Smooth muscle cell (in vitro differentiated cells): ENCODE measurements around the gene DOCK1. TPM values are rescaled to one million over a fixed set of nuclear protein-coding genes. Genes with fewer than 3 reads are reported as not detected.

Source experiments
- DNase-seq: peaks from one replicate; lab custom pipeline; 2025; ENCODE audit not compliant: unreplicated experiment; lab: John Stamatoyannopoulos, UW
- H2AFZ ChIP-seq: fragments of 200-600 bp; sonication (generic); 2 replicates; pipeline ENCODE4 v1.6.0; 2016; ENCODE audit warnings: antibody characterized with exemption, low read depth, mild to moderate bottlenecking
- H3F3A ChIP-seq: fragments of 200-600 bp; sonication (generic); 2 replicates; pipeline ENCODE4 v1.6.0; 2017; ENCODE audit warnings: antibody characterized with exemption, low read depth
- H3K27ac ChIP-seq: fragments of 200-600 bp; sonication (generic); 2 replicates; pipeline ENCODE4 v1.5.1; 2016; ENCODE audit warnings: low read depth, mild to moderate bottlenecking
- H3K27me3 ChIP-seq: fragments of 200-600 bp; sonication (generic); 2 replicates; pipeline ENCODE4 v1.6.1; 2016; ENCODE audit warnings: low read depth, mild to moderate bottlenecking
- H3K36me3 ChIP-seq: fragments of 200-600 bp; sonication (generic); 2 replicates; pipeline ENCODE4 v1.5.1; 2016; ENCODE audit warnings: low read depth
- H3K4me1 ChIP-seq: fragments of 200-600 bp; sonication (generic); 2 replicates; pipeline ENCODE4 v1.5.1; 2016; ENCODE audit warnings: low read depth
- H3K4me2 ChIP-seq: fragments of 200-600 bp; sonication (generic); 2 replicates; pipeline ENCODE4 v1.6.0; 2016; ENCODE audit warnings: mild to moderate bottlenecking
- H3K4me3 ChIP-seq: fragments of 200-600 bp; sonication (generic); 2 replicates; pipeline ENCODE4 v1.5.1; 2016; ENCODE audit warnings: mild to moderate bottlenecking
- H3K79me2 ChIP-seq: fragments of 200-600 bp; sonication (generic); 2 replicates; pipeline ENCODE4 v1.6.0; 2016; ENCODE audit warnings: low read depth, mild to moderate bottlenecking
- H3K9ac ChIP-seq: fragments of 200-600 bp; sonication (generic); 2 replicates; pipeline ENCODE4 v1.6.0; 2016; ENCODE audit warnings: low read depth
- H3K9me3 ChIP-seq: fragments of 200-600 bp; sonication (generic); replicated peaks from 2 replicates; pipeline ENCODE4 v1.5.1; 2016; ENCODE audit warnings: low read depth
- H4K20me1 ChIP-seq: fragments of 200-600 bp; sonication (generic); 2 replicates; pipeline ENCODE4 v1.6.0; 2016; ENCODE audit warnings: low read depth
- WGBS: methylation state at CpG from one replicate; pipeline ENCODE4 v1.1.7; 2016; ENCODE audit warnings: low lambda C conversion rate; 5-methylcytosine and 5-hydroxymethylcytosine counted together
- polyA plus RNA-seq: library from polyadenylated mRNA; unstranded; fragments of >200 nt; fragmentation: Nextera tagmentation; extraction: Ambion mirVana; gene quantifications from 2 replicates; pipeline ENCODE4 v1.2.1, GENCODE V29; 2016
- total RNA-seq: library from RNA; depleted of rRNA; stranded (reverse); fragments of >200 nt; gene quantifications from 2 replicates; pipeline ENCODE4 v1.2.3, GENCODE V29; 2014
- TF ChIP-seq, protein P1 (sequence below): fragments of 200-600 bp; sonication (generic); IDR thresholded peaks from 2 replicates; pipeline ENCODE4 v1.5.1; 2017; ENCODE audit warnings: borderline replicate concordance, mild to moderate bottlenecking, antibody characterized with exemption; ENCODE audit not compliant: insufficient read depth, poor library complexity, severe bottlenecking

The DOCK1 gene
- total and polyA plus RNA-seq, 2 experiments from 2014 or later, result 18.4 to 37.1 TPM

DNA sequence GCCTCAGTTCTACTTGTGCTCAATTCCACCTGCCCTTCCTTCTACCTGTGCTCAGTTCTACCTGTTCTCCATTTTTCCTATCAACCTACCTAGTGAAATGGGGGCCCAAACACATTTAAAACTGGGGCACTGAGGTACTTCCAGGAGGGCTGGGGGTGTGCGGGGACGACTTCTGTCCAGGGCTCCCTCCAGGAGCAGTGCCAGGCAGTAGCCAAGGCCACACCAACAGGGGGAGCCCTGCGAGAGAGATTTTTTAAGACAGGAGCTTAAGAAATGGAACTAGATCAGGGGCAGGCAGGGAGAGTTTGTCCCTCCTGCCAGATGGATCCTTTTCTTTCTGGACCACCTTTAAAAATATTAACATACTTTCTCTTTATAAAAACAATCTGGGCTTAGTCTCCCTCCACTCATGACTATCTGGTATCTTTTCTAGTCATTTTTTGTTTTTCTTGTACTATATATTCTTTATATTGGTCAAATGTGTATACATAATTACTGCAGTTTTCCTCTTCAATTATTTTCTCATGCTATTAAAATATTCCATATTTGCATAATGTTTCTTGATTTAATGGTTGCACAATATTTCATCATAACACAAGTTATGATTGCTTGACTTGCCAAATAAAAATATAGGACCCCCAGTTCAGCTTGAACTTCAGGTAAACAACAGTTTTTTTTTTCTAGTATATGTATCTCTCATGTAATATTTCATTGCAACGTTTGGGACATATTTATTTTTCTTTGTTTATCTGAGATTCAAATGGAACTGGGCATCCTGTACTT, 338.5 kb downstream of the DOCK1 start:
- Histone ChIP-seq H3K9me3 (no peaks in the 10 kb centered on the region), H3F3A (no peaks in the 10 kb centered on the region), H3K4me2 (no peak overlapping the region), H3K4me3 (no peak overlapping the region), H3K27me3 (no peaks in the 10 kb centered on the region), H3K27ac (no peak overlapping the region), H4K20me1 (peaks cover 17% of the 10 kb centered on the region), H3K4me1 (no peaks in the 10 kb centered on the region), H3K79me2 (no peaks in the 10 kb centered on the region), H3K9ac (no peak overlapping the region), H3K36me3 (no peaks in the 10 kb centered on the region), H2AFZ (no peak overlapping the region)
- TF ChIP-seq, protein P1, sequence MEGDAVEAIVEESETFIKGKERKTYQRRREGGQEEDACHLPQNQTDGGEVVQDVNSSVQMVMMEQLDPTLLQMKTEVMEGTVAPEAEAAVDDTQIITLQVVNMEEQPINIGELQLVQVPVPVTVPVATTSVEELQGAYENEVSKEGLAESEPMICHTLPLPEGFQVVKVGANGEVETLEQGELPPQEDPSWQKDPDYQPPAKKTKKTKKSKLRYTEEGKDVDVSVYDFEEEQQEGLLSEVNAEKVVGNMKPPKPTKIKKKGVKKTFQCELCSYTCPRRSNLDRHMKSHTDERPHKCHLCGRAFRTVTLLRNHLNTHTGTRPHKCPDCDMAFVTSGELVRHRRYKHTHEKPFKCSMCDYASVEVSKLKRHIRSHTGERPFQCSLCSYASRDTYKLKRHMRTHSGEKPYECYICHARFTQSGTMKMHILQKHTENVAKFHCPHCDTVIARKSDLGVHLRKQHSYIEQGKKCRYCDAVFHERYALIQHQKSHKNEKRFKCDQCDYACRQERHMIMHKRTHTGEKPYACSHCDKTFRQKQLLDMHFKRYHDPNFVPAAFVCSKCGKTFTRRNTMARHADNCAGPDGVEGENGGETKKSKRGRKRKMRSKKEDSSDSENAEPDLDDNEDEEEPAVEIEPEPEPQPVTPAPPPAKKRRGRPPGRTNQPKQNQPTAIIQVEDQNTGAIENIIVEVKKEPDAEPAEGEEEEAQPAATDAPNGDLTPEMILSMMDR, result peak; percentile 44
- no peak for DNase-seq
- WGBS, result 44% methylated on average over 4 of the region's 4 CpGs

DNA sequence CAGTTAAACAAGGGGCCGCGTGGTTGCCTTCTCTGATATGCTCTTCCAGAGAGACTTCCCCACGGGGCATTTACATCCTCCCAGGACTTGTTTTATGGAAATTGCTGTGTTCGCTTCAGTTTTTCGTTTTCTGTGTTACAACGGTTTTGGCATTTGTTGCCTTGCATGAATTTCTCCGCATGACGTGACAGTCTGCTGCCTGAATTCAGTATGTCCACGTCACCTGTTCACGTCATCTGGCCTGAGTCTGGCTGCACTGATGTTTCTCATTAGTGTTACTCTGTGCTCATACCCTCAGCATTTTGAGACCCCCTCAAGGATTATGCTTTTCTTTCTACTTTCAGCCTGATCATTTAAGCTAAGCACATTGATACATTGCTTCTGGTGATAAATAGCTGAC, 340.2 kb downstream of the DOCK1 start:
- DNase-seq, result no peak
- 86% methylated on average over 10 of the region's 10 CpGs for WGBS
- Histone ChIP-seq H4K20me1 (peaks cover 17% of the 10 kb centered on the region), H3K4me3 (no peak overlapping the region), H3F3A (no peaks in the 10 kb centered on the region), H3K9ac (no peak overlapping the region), H3K9me3 (no peaks in the 10 kb centered on the region), H3K4me2 (no peak overlapping the region), H2AFZ (no peak overlapping the region), H3K36me3 (no peaks in the 10 kb centered on the region), H3K4me1 (no peaks in the 10 kb centered on the region), H3K79me2 (no peaks in the 10 kb centered on the region), H3K27ac (no peak overlapping the region), H3K27me3 (no peaks in the 10 kb centered on the region)
- TF ChIP-seq, protein P1, result no peak

DNA sequence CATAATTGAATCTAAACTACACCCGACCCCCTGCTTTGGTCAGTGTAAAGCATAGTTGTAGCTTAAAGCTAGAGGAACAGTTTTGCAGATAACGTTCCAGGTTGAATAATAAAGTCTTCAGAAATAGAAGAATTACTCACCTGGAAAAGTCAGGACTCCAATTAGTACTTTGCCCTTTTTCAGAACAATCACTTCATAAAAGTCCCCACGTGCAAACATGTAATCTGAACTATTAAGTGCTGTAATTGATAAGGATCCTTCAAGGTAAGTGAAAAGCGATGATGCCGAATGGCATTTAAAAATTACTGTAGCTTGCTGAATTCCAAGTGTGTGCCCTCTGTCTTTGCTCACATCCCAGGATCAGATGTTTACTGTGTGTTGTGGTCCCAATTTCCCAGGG, 344.8 kb downstream of the DOCK1 start:
- Histone ChIP-seq H3K9ac (no peak overlapping the region), H3K36me3 (no peaks in the 10 kb centered on the region), H2AFZ (no peak overlapping the region), H3K79me2 (no peaks in the 10 kb centered on the region), H3K9me3 (no peaks in the 10 kb centered on the region), H4K20me1 (peaks cover 8% of the 10 kb centered on the region), H3K4me3 (no peak overlapping the region), H3K27me3 (no peaks in the 10 kb centered on the region), H3F3A (no peaks in the 10 kb centered on the region), H3K27ac (no peak overlapping the region), H3K4me1 (no peaks in the 10 kb centered on the region), H3K4me2 (no peak overlapping the region)
- DNase-seq, result no peak
- TF ChIP-seq, protein P1, result no peak
- WGBS, result 88% methylated on average over 5 of the region's 5 CpGs

DNA sequence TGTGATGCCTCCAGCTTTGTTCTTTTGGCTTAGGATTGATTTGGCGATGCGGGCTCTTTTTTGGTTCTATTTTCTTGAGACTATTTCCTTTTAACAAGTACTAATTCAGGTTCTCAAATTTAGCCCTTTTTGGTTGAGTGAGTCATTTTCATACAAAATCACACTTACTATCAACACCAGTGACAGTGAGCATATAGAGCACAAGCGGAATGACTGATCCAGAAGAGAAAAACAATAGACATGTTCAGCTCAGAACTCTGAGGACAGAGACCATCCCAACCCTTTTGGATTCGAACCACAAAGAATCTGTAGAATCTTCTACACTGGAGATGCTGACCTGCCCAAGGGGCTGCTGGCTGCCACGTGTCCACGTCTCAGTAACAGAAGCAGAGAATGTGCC, 347.6 kb downstream of the DOCK1 start:
- H3K9me3 ChIP-seq, result no peaks in the 10 kb centered on the region
- no peak for DNase-seq
- no peak overlapping the region for H3K27ac ChIP-seq
- H3F3A ChIP-seq, result no peaks in the 10 kb centered on the region
- no peak overlapping the region for H3K9ac ChIP-seq
- H3K27me3 ChIP-seq, result no peaks in the 10 kb centered on the region
- no peak overlapping the region for H2AFZ ChIP-seq
- TF ChIP-seq, protein P1, result no peak
- H3K4me1 ChIP-seq, result no peaks in the 10 kb centered on the region
- 95% methylated on average over 6 of the region's 6 CpGs for WGBS
- H3K4me2 ChIP-seq, result no peak overlapping the region
- peaks cover 3% of the 10 kb centered on the region for H3K36me3 ChIP-seq
- H3K79me2 ChIP-seq, result no peaks in the 10 kb centered on the region
- H4K20me1 ChIP-seq, result peaks cover 13% of the 10 kb centered on the region
- H3K4me3 ChIP-seq, result no peak overlapping the region
